ENCODE results near the gene SLU7.

SLU7 gene

GRCh38 chr5:160356550-160357347 is 62.1 kb downstream of the SLU7 start:
- no peak overlapping the region for H2BK12ac ChIP-seq (ENCODE audit: low read length)
- no peak overlapping the region for H2BK5ac ChIP-seq (ENCODE audit: low read length)
- peaks cover 0 to 10% of the 10 kb centered on the region in 2 donors for H3K4me1 ChIP-seq (ENCODE audit: control insufficient read depth in 2 of 2, insufficient read depth in 1 of 2, low read depth in 1 of 2, low read length in 2 of 2)
- H3K27me3 ChIP-seq (ENCODE audit: control insufficient read depth in 3 of 3, insufficient read depth in 3 of 3, low read depth in 1 of 3, low read length in 3 of 3): peaks cover 0 to 2% (median 0%) of the 10 kb centered on the region in 3 experiments
- no peak overlapping the region for H4K8ac ChIP-seq (ENCODE audit: low read depth, low read length)
- H3K23ac ChIP-seq (ENCODE audit: low read depth, low read length, poor library complexity): no peak overlapping the region
- H3K4me2 ChIP-seq (ENCODE audit: insufficient read depth, low read length, poor library complexity, severe bottlenecking): no peak overlapping the region
- no peak overlapping the region for H3K14ac ChIP-seq (ENCODE audit: low read length)
- no peak overlapping the region for H2BK15ac ChIP-seq (ENCODE audit: low read length)
- H3K36me3 ChIP-seq (replicated peaks in 1 of 2; ENCODE audit: control insufficient read depth in 2 of 2, insufficient read depth in 2 of 2, low read length in 2 of 2): no peaks in the 10 kb centered on the region
- H2BK120ac ChIP-seq (ENCODE audit: low read depth, low read length): peak overlapping the region; percentile 1
- no peak overlapping the region for H4K91ac ChIP-seq (ENCODE audit: low read depth, low read length, poor library complexity)
- H3K4ac ChIP-seq (ENCODE audit: low read length): no peak overlapping the region
- no CpG with 5 or more reads among the region's 7 CpGs for WGBS, 2 donors (ENCODE audit: extremely low coverage in 2 of 2, insufficient read length in 2 of 2, insufficient replicate concordance in 1 of 2)
- no peaks in the 10 kb centered on the region for H3K79me1 ChIP-seq (ENCODE audit: low read depth, low read length)
- peak overlapping the region; percentile 45 for H3K18ac ChIP-seq (ENCODE audit: low read length)
- H3K4me3 ChIP-seq (ENCODE audit: low read length in 2 of 2): no peak overlapping the region
- H2AFZ ChIP-seq (ENCODE audit: low read length): peak overlapping the region; percentile 73
- no peaks in the 10 kb centered on the region for H3K9me3 ChIP-seq (replicated peaks in 1 of 2; ENCODE audit: control insufficient read depth in 2 of 2, insufficient read depth in 1 of 2, low read depth in 1 of 2, low read length in 2 of 2)
- H2AK5ac ChIP-seq (ENCODE audit: low read depth, low read length): no peak overlapping the region
- no peak overlapping the region for H3K27ac ChIP-seq (replicated peaks; ENCODE audit: low read length)
- DNase-seq (ENCODE audit: low spot score): no peak
- no peak overlapping the region for H3K9ac ChIP-seq (ENCODE audit: low read depth, low read length, poor library complexity)

DNA sequence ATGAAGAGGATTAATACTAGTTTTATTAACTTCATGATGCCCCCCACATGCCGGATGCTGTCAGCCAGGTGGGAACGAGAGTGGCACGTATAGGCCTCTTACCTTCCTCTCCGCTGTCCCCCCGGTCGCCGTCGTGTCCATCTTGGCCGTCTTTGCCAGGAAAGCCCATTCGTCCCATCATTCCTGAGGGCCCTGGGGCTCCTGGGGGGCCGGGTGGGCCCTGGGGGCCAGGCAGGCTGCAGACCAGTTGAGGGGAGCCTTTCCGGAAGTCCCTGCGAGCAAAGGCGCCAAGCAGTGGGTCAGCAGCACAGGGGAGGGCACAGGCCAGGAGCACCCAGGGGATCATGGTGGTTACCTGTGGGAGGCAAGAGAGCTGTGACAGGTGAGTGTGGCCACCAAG is 64.2 kb downstream of the SLU7 start:
- no peak overlapping the region for H2AFZ ChIP-seq (ENCODE audit: low read length)
- no peaks in the 10 kb centered on the region for H3K36me3 ChIP-seq (replicated peaks in 1 of 2; ENCODE audit: control insufficient read depth in 2 of 2, insufficient read depth in 2 of 2, low read length in 2 of 2)
- peaks cover 0 to 10% of the 10 kb centered on the region in 2 donors for H3K4me1 ChIP-seq (ENCODE audit: control insufficient read depth in 2 of 2, insufficient read depth in 1 of 2, low read depth in 1 of 2, low read length in 2 of 2)
- H3K4me3 ChIP-seq (ENCODE audit: low read length in 2 of 2): no peak overlapping the region
- no peak overlapping the region for H3K9ac ChIP-seq (ENCODE audit: low read depth, low read length, poor library complexity)
- no peak overlapping the region for H2BK120ac ChIP-seq (ENCODE audit: low read depth, low read length)
- no peaks in the 10 kb centered on the region for H3K9me3 ChIP-seq (replicated peaks in 1 of 2; ENCODE audit: control insufficient read depth in 2 of 2, insufficient read depth in 1 of 2, low read depth in 1 of 2, low read length in 2 of 2)
- no peak overlapping the region for H2BK5ac ChIP-seq (ENCODE audit: low read length)
- H3K4ac ChIP-seq (ENCODE audit: low read length): no peak overlapping the region
- H4K8ac ChIP-seq (ENCODE audit: low read depth, low read length): no peak overlapping the region
- no peak overlapping the region for H3K4me2 ChIP-seq (ENCODE audit: insufficient read depth, low read length, poor library complexity, severe bottlenecking)
- peaks cover 0 to 2% (median 0%) of the 10 kb centered on the region in 3 experiments for H3K27me3 ChIP-seq (ENCODE audit: control insufficient read depth in 3 of 3, insufficient read depth in 3 of 3, low read depth in 1 of 3, low read length in 3 of 3)
- H2BK12ac ChIP-seq (ENCODE audit: low read length): no peak overlapping the region
- no peak overlapping the region for H2BK15ac ChIP-seq (ENCODE audit: low read length)
- WGBS, 2 donors (ENCODE audit: extremely low coverage in 2 of 2, insufficient read length in 2 of 2, insufficient replicate concordance in 1 of 2): no CpG with 5 or more reads among the region's 14 CpGs
- H3K23ac ChIP-seq (ENCODE audit: low read depth, low read length, poor library complexity): peak overlapping the region; percentile 3
- H3K18ac ChIP-seq (ENCODE audit: low read length): no peak overlapping the region
- no peak overlapping the region for H2AK5ac ChIP-seq (ENCODE audit: low read depth, low read length)
- no peak overlapping the region for H3K27ac ChIP-seq (replicated peaks; ENCODE audit: low read length)
- no peak overlapping the region for H4K91ac ChIP-seq (ENCODE audit: low read depth, low read length, poor library complexity)
- no peaks in the 10 kb centered on the region for H3K79me1 ChIP-seq (ENCODE audit: low read depth, low read length)
- no peak overlapping the region for H3K14ac ChIP-seq (ENCODE audit: low read length)
- DNase-seq (ENCODE audit: low spot score): no peak

- WGBS, 2 donors (ENCODE audit: extremely low coverage in 2 of 2, insufficient read length in 2 of 2, insufficient replicate concordance in 1 of 2): no CpG with 5 or more reads among the region's 8 CpGs
- no peaks in the 10 kb centered on the region for H3K9me3 ChIP-seq (replicated peaks in 1 of 2; ENCODE audit: control insufficient read depth in 2 of 2, insufficient read depth in 1 of 2, low read depth in 1 of 2, low read length in 2 of 2)
- no peak overlapping the region for H2AFZ ChIP-seq (ENCODE audit: low read length)
- no peak overlapping the region for H3K27ac ChIP-seq (replicated peaks; ENCODE audit: low read length)
- no peak overlapping the region for H4K91ac ChIP-seq (ENCODE audit: low read depth, low read length, poor library complexity)
- no peaks in the 10 kb centered on the region for H3K36me3 ChIP-seq (replicated peaks in 1 of 2; ENCODE audit: control insufficient read depth in 2 of 2, insufficient read depth in 2 of 2, low read length in 2 of 2)
- no peak overlapping the region for H2BK12ac ChIP-seq (ENCODE audit: low read length)
- no peak overlapping the region for H3K9ac ChIP-seq (ENCODE audit: low read depth, low read length, poor library complexity)
- H3K4ac ChIP-seq (ENCODE audit: low read length): no peak overlapping the region
- peaks cover 0 to 2% (median 0%) of the 10 kb centered on the region in 3 experiments for H3K27me3 ChIP-seq (ENCODE audit: control insufficient read depth in 3 of 3, insufficient read depth in 3 of 3, low read depth in 1 of 3, low read length in 3 of 3)
- H3K23ac ChIP-seq (ENCODE audit: low read depth, low read length, poor library complexity): no peak overlapping the region
- no peak overlapping the region for H3K4me2 ChIP-seq (ENCODE audit: insufficient read depth, low read length, poor library complexity, severe bottlenecking)
- H2AK5ac ChIP-seq (ENCODE audit: low read depth, low read length): no peak overlapping the region
- no peak overlapping the region for H3K18ac ChIP-seq (ENCODE audit: low read length)
- H3K4me1 ChIP-seq (ENCODE audit: control insufficient read depth in 2 of 2, insufficient read depth in 1 of 2, low read depth in 1 of 2, low read length in 2 of 2): peaks cover 0 to 10% of the 10 kb centered on the region in 2 donors
- no peak overlapping the region for H2BK120ac ChIP-seq (ENCODE audit: low read depth, low read length)
- no peak overlapping the region for H4K8ac ChIP-seq (ENCODE audit: low read depth, low read length)
- no peak overlapping the region for H3K4me3 ChIP-seq (ENCODE audit: low read length in 2 of 2)
- no peak for DNase-seq (ENCODE audit: low spot score)
- no peaks in the 10 kb centered on the region for H3K79me1 ChIP-seq (ENCODE audit: low read depth, low read length)
- H2BK5ac ChIP-seq (ENCODE audit: low read length): no peak overlapping the region
- no peak overlapping the region for H3K14ac ChIP-seq (ENCODE audit: low read length)
- no peak overlapping the region for H2BK15ac ChIP-seq (ENCODE audit: low read length)
Measured at GRCh38 chr5:160353379-160353778, 65.5 kb downstream of the SLU7 start.

- H3K4ac ChIP-seq (ENCODE audit: low read length): no peak overlapping the region
Measured at GRCh38 chr5:160352308-160352707, 66.6 kb downstream of the SLU7 start.

More at GRCh38 chr5:160352308-160352707, 66.6 kb downstream of the SLU7 start:
- H2AFZ ChIP-seq (ENCODE audit: low read length): no peak overlapping the region
- H3K4me1 ChIP-seq (ENCODE audit: control insufficient read depth in 2 of 2, insufficient read depth in 1 of 2, low read depth in 1 of 2, low read length in 2 of 2): peaks cover 0 to 7% of the 10 kb centered on the region in 2 donors
- no peak overlapping the region for H3K18ac ChIP-seq (ENCODE audit: low read length)
- H2BK12ac ChIP-seq (ENCODE audit: low read length): no peak overlapping the region
- H3K9me3 ChIP-seq (replicated peaks in 1 of 2; ENCODE audit: control insufficient read depth in 2 of 2, insufficient read depth in 1 of 2, low read depth in 1 of 2, low read length in 2 of 2): no peaks in the 10 kb centered on the region
- no peak overlapping the region for H3K9ac ChIP-seq (ENCODE audit: low read depth, low read length, poor library complexity)
- H2BK5ac ChIP-seq (ENCODE audit: low read length): no peak overlapping the region
- no peaks in the 10 kb centered on the region for H3K36me3 ChIP-seq (replicated peaks in 1 of 2; ENCODE audit: control insufficient read depth in 2 of 2, insufficient read depth in 2 of 2, low read length in 2 of 2)
- no peak overlapping the region for H3K27ac ChIP-seq (replicated peaks; ENCODE audit: low read length)
- no peak overlapping the region for H2AK5ac ChIP-seq (ENCODE audit: low read depth, low read length)
- H3K4me2 ChIP-seq (ENCODE audit: insufficient read depth, low read length, poor library complexity, severe bottlenecking): no peak overlapping the region
- H4K91ac ChIP-seq (ENCODE audit: low read depth, low read length, poor library complexity): no peak overlapping the region
- H2BK15ac ChIP-seq (ENCODE audit: low read length): no peak overlapping the region
- H3K27me3 ChIP-seq (ENCODE audit: control insufficient read depth in 3 of 3, insufficient read depth in 3 of 3, low read depth in 1 of 3, low read length in 3 of 3): peaks cover 0 to 2% (median 0%) of the 10 kb centered on the region in 3 experiments
- no peak overlapping the region for H3K23ac ChIP-seq (ENCODE audit: low read depth, low read length, poor library complexity)
- no peak for DNase-seq (ENCODE audit: low spot score)
- H2BK120ac ChIP-seq (ENCODE audit: low read depth, low read length): no peak overlapping the region
- no peak overlapping the region for H4K8ac ChIP-seq (ENCODE audit: low read depth, low read length)
- H3K4me3 ChIP-seq (ENCODE audit: low read length in 2 of 2): no peak overlapping the region
- no peak overlapping the region for H3K14ac ChIP-seq (ENCODE audit: low read length)
- H3K79me1 ChIP-seq (ENCODE audit: low read depth, low read length): no peaks in the 10 kb centered on the region
- WGBS, 2 donors (ENCODE audit: extremely low coverage in 2 of 2, insufficient read length in 2 of 2, insufficient replicate concordance in 1 of 2): no CpG with 5 or more reads among the region's 4 CpGs
